ENCODE measurements around the gene IGFL3.
"Not testable (repeated sequence)": the region's sequence is repeated elsewhere in the genome, so short reads cannot be mapped to it uniquely, and the experiment has no call there.

The IGFL3 gene

GRCh38 chr19:46109876-46110275 lies 14.6 kb downstream of the IGFL3 start:
- no peak for DNase-seq
- no peak for TF ChIP-seq POLR2A (IDR thresholded peaks at IDR 0.05; ENCODE audit: low read length)
- TF ChIP-seq GATA1 (IDR thresholded peaks at IDR 0.05; ENCODE audit: low read depth, low read length) = no peak

- no peak for TF ChIP-seq GATA1 (IDR thresholded peaks at IDR 0.05; ENCODE audit: low read depth, low read length)
- TF ChIP-seq POLR2A (IDR thresholded peaks at IDR 0.05; ENCODE audit: low read length) = no peak
- no peak for DNase-seq
Measured at GRCh38 chr19:46107371-46107770, 17.1 kb downstream of the IGFL3 start.

GRCh38 chr19:46102333-46102732 lies 22.2 kb downstream of the IGFL3 start:
- not testable (repeated sequence) for DNase-seq

- DNase-seq = no peak
- TF ChIP-seq GATA1 (IDR thresholded peaks at IDR 0.05; ENCODE audit: low read depth, low read length) (no peak), POLR2A (IDR thresholded peaks at IDR 0.05; ENCODE audit: low read length) (no peak)
Measured at GRCh38 chr19:46101293-46101692, 23.2 kb downstream of the IGFL3 start.

GRCh38 chr19:46100344-46100743 lies 24.1 kb downstream of the IGFL3 start:
- no peak for DNase-seq
- no peak for TF ChIP-seq POLR2A (IDR thresholded peaks at IDR 0.05; ENCODE audit: low read length)
- TF ChIP-seq GATA1 (IDR thresholded peaks at IDR 0.05; ENCODE audit: low read depth, low read length) = no peak

- no peak for DNase-seq
- no peak for TF ChIP-seq POLR2A (IDR thresholded peaks at IDR 0.05; ENCODE audit: low read length)
- no peak for TF ChIP-seq GATA1 (IDR thresholded peaks at IDR 0.05; ENCODE audit: low read depth, low read length)
Measured at GRCh38 chr19:46090444-46090843, 34.0 kb downstream of the IGFL3 start.

- no peak for DNase-seq
- no peak for TF ChIP-seq POLR2A (IDR thresholded peaks at IDR 0.05; ENCODE audit: low read length)
- TF ChIP-seq GATA1 (IDR thresholded peaks at IDR 0.05; ENCODE audit: low read depth, low read length) = no peak
Measured at GRCh38 chr19:46089432-46089831, 35.1 kb downstream of the IGFL3 start.

- TF ChIP-seq GATA1 (IDR thresholded peaks at IDR 0.05; ENCODE audit: low read depth, low read length) = no peak
- no peak for TF ChIP-seq POLR2A (IDR thresholded peaks at IDR 0.05; ENCODE audit: low read length)
- DNase-seq = no peak
Measured at GRCh38 chr19:46088101-46088500, 36.4 kb downstream of the IGFL3 start.

GRCh38 chr19:46085888-46086287 lies 38.6 kb downstream of the IGFL3 start:
- DNase-seq = no peak
- no peak for TF ChIP-seq POLR2A (IDR thresholded peaks at IDR 0.05; ENCODE audit: low read length)
- TF ChIP-seq GATA1 (IDR thresholded peaks at IDR 0.05; ENCODE audit: low read depth, low read length) = no peak

GRCh38 chr19:46082728-46083050 lies 41.8 kb downstream of the IGFL3 start:
- TF ChIP-seq GATA1 (IDR thresholded peaks at IDR 0.05; ENCODE audit: low read depth, low read length) = no peak
- no peak for TF ChIP-seq POLR2A (IDR thresholded peaks at IDR 0.05; ENCODE audit: low read length)
- no peak for DNase-seq

- TF ChIP-seq POLR2A (IDR thresholded peaks at IDR 0.05; ENCODE audit: low read length) = no peak
- TF ChIP-seq GATA1 (IDR thresholded peaks at IDR 0.05; ENCODE audit: low read depth, low read length) = no peak
- peak; percentile 17 to 46 for DNase-seq
Measured at GRCh38 chr19:46081928-46082727, 42.4 kb downstream of the IGFL3 start.

GRCh38 chr19:46080561-46080960 lies 43.9 kb downstream of the IGFL3 start:
- no peak for DNase-seq
- TF ChIP-seq GATA1 (IDR thresholded peaks at IDR 0.05; ENCODE audit: low read depth, low read length) (no peak), POLR2A (IDR thresholded peaks at IDR 0.05; ENCODE audit: low read length) (no peak)

- TF ChIP-seq POLR2A (IDR thresholded peaks at IDR 0.05; ENCODE audit: low read length) = no peak
- TF ChIP-seq GATA1 (IDR thresholded peaks at IDR 0.05; ENCODE audit: low read depth, low read length) = no peak
- DNase-seq = no peak
Measured at GRCh38 chr19:46079576-46079975, 44.9 kb downstream of the IGFL3 start.

GRCh38 chr19:46078573-46079332 lies 45.7 kb downstream of the IGFL3 start:
- DNase-seq = peak; percentile 43 to 64

- no peak for DNase-seq
- TF ChIP-seq GATA1 (IDR thresholded peaks at IDR 0.05; ENCODE audit: low read depth, low read length) (no peak), POLR2A (IDR thresholded peaks at IDR 0.05; ENCODE audit: low read length) (no peak)
Measured at GRCh38 chr19:46077815-46078167, 46.7 kb downstream of the IGFL3 start.
